GM18870 (cell line): ENCODE measurements around the gene PDK3.
A peak's percentile ranks its signal among the peaks of the same experiment; 100 is the strongest.

Experiments used
- ATAC-seq: cut with Tn5 transposase; IDR thresholded peaks from one replicate; pipeline ENCODE4 v1.9.1; 2021; ENCODE audit warnings: moderate library complexity; ENCODE audit not compliant: unreplicated experiment

PDK3 gene

GRCh38 chrX:24464836-24465531 is at the start of gene PDK3:
Gene PDK3 (plus strand): TSS chrX:24465286. CDS start chrX:24465456, 170 bp downstream.
- peak; percentile 83 for ATAC-seq

- no peak for ATAC-seq
These were observed 49.2 kb upstream of the PDK3 start for GRCh38 chrX:24415921-24416320.

- no peak for ATAC-seq
These were observed 41.1 kb upstream of the PDK3 start for GRCh38 chrX:24423960-24424359.

- no peak for ATAC-seq
These were observed 40.1 kb upstream of the PDK3 start for GRCh38 chrX:24424948-24425347.

- ATAC-seq = no peak
These were observed 39.3 kb upstream of the PDK3 start for GRCh38 chrX:24425806-24426205.

GRCh38 chrX:24426340-24426913 is 38.7 kb upstream of the PDK3 start:
- ATAC-seq = no peak

- ATAC-seq = no peak
These were observed 38.0 kb upstream of the PDK3 start for GRCh38 chrX:24426921-24427746.

- no peak for ATAC-seq
These were observed 37.4 kb upstream of the PDK3 start for GRCh38 chrX:24427747-24428019.

GRCh38 chrX:24428516-24428915 is 36.6 kb upstream of the PDK3 start:
- ATAC-seq = no peak

GRCh38 chrX:24435060-24435459 is 30.0 kb upstream of the PDK3 start:
- ATAC-seq = no peak

- ATAC-seq = no peak
These were observed 21.2 kb upstream of the PDK3 start for GRCh38 chrX:24443918-24444317.

GRCh38 chrX:24444645-24445044 is 20.4 kb upstream of the PDK3 start:
- ATAC-seq = no peak

- ATAC-seq = no peak
These were observed 16.3 kb upstream of the PDK3 start for GRCh38 chrX:24448762-24449250.

- ATAC-seq = no peak
These were observed 2.0 kb upstream of the PDK3 start for GRCh38 chrX:24463077-24463476.

GRCh38 chrX:24464498-24464835 is 619 bp upstream of the PDK3 start:
- no peak for ATAC-seq

GRCh38 chrX:24465532-24465865 is 413 bp downstream of the PDK3 start:
- no peak for ATAC-seq

GRCh38 chrX:24466025-24466424 is 939 bp downstream of the PDK3 start:
- no peak for ATAC-seq

- ATAC-seq = no peak
These were observed 3.2 kb downstream of the PDK3 start for GRCh38 chrX:24468245-24468644.

- no peak for ATAC-seq
These were observed 6.7 kb downstream of the PDK3 start for GRCh38 chrX:24471808-24472207.

GRCh38 chrX:24475480-24475879 is 10.4 kb downstream of the PDK3 start:
- ATAC-seq = no peak

- ATAC-seq = no peak
These were observed 13.4 kb downstream of the PDK3 start for GRCh38 chrX:24478509-24478908.

GRCh38 chrX:24479924-24480323 is 14.8 kb downstream of the PDK3 start:
- peak; percentile 84 for ATAC-seq
